Renal cortical epithelial cell (primary cell): ENCODE measurements around the gene DNAJC24. TPM values are rescaled to one million over a fixed set of nuclear protein-coding genes. Genes with fewer than 3 reads are reported as not detected.
A peak's percentile ranks its signal among the peaks of the same experiment; 100 is the strongest.

Experiments used
- DNase-seq: peaks from one replicate; pipeline ENCODE4 v3.0.0-alpha.2; 2011; ENCODE audit warnings: low read depth
- total RNA-seq: library from RNA; depleted of rRNA; stranded (reverse); fragments of >200 nt; gene quantifications from 2 replicates; pipeline ENCODE4 v1.2.3, GENCODE V29; 2014

DNAJC24 gene
- total RNA-seq, 1 donor from 2014 or later = 24.8 TPM

GRCh38 chr11:31414338-31414737 lies 44.7 kb downstream of the DNAJC24 start:
- DNase-seq = no peak

- no peak for DNase-seq
These were observed 45.8 kb downstream of the DNAJC24 start for GRCh38 chr11:31415435-31415834.

- DNase-seq = no peak
These were observed 47.7 kb downstream of the DNAJC24 start for GRCh38 chr11:31417357-31417756.

- no peak for DNase-seq
These were observed 48.2 kb downstream of the DNAJC24 start for GRCh38 chr11:31417816-31418215.

- DNase-seq = no peak
These were observed 49.5 kb downstream of the DNAJC24 start for GRCh38 chr11:31419138-31419537.

DNA sequence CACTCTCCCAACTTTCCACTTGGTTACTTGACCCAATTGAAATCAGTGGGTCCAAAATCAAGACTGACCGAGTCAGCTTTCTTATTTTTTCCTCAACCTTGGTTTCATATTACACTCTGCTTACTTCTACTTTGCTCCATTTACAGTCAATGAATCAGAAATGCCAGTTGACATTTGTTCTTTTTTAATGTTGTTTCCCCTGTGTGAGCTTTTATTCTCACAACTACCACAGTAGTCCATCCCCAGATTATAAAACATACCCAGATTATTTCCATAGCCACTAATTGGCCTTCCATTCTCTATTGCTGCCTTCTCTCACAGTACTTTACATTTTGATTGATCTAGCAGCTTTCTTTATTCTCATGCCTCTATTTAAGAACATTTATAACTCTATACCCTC lies 50.0 kb downstream of the DNAJC24 start:
- DNase-seq = no peak

DNA sequence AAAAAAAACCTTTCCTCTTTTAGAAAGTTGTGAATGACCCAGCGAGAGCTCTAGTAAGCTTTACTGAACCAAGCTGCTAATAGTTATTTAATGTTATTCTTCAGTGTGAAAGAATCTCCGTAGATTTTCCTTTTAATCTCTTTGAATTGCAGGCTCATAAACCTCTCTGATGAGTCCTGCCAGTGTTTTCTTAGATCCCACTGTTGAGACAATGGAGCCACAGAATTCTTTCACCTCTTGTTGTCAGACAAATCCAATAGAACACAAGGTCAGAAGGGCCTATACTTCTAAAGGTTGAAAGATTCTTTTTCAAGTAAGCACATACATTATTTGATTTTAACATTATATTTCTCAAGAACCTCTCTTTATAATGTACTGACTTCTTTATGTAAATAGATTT lies 52.2 kb downstream of the DNAJC24 start:
- no peak for DNase-seq

GRCh38 chr11:31422703-31423102 lies 53.0 kb downstream of the DNAJC24 start:
- no peak for DNase-seq

GRCh38 chr11:31424652-31425051 lies 55.0 kb downstream of the DNAJC24 start:
- no peak for DNase-seq

DNA sequence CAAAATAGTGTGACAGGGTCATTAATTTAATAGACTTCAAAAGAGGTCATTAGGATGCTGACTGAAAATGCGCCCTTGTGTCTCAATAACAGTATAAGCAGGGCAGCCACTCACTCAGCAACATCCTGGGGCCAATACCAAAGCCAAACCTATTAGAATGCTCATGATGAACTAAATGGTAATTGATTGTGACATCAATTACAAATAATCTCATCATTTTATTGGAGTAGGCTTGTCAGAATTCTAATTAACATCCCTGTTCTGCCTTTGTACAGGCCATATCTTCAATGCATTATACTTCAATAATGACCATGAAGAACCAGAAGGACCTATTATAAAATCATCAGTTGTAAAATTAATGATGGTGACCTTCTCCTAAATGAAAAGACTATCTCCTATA lies 64.2 kb downstream of the DNAJC24 start:
- DNase-seq = no peak

DNA sequence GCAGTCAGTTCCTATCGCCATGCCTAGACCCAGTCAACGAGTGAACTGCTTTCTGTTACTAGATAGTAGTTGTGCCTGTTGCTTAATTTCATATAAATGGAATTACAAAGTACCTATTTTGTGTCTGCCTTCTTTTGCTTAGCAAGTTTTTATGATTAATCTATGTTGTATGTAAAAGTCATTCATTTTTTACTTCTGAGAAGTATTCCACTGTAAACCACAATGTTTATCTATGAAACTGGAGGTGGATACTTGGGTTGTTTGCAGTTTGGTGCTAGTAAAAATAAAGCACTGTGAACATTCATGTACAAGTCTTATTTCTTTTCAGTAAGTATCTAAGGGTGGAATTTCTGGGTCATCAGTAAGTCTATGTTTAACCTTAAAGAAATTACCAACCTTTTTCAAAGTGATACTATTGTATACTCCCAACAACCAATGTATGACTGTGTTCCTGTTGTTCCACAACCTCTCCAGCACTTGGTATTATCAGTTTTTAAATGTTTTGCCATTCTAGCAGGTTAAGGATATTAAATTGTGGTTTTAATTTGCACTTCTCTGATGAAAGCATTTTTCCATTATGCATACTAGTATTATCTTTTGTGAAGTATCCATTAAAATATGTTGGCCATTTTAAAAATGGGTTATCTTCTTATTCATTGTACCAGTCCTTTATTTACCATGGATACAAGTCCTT lies 68.2 kb downstream of the DNAJC24 start:
- DNase-seq = no peak

GRCh38 chr11:31441296-31441695 lies 71.6 kb downstream of the DNAJC24 start:
- no peak for DNase-seq

GRCh38 chr11:31442086-31442485 lies 72.4 kb downstream of the DNAJC24 start:
- peak; percentile 29 for DNase-seq

GRCh38 chr11:31443802-31444201 lies 74.1 kb downstream of the DNAJC24 start:
- DNase-seq = no peak

GRCh38 chr11:31445621-31446020 lies 76.0 kb downstream of the DNAJC24 start:
- DNase-seq = peak; percentile 13

DNA sequence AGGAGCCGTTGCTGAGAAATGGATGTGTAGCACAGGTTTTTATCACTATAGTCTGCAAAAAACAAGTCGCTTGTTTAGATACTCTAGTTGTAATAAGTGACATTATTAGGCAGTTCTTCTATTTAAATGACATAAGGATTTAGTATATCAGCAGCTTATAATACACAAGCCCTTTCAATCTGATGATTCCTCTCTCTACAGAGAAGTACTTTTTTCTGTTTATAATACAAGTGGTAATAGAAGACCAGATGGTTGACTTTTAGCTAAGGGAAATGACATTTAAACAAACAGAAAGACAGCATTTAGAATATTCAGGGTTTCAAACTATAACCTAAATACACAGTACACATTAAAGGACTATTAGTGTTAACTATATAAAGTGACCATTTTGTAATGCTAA lies 79.4 kb downstream of the DNAJC24 start:
- DNase-seq = no peak

GRCh38 chr11:31450841-31451240 lies 81.2 kb downstream of the DNAJC24 start:
- DNase-seq = no peak

DNA sequence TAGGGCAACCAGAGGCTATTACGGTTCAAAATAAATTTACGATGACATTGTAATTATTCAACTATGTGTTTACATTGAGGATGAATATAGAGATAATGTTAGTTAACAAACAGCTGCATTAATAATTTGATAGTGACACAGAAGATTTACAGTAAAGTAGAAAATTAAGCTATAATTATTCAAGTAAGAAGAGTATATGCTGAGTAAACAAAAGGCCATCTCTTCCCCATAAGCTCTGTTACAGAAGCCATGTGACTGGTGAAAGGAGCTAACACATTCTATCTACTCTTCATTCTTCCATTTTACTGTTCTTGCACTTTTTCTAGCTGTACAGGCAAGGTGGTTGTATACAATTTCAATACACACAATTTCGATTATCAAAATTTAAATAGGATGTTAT lies 85.5 kb downstream of the DNAJC24 start:
- no peak for DNase-seq

GRCh38 chr11:31464436-31464835 lies 94.8 kb downstream of the DNAJC24 start:
- DNase-seq = no peak

- no peak for DNase-seq
These were observed 104.4 kb downstream of the DNAJC24 start for GRCh38 chr11:31474083-31474482.

DNA sequence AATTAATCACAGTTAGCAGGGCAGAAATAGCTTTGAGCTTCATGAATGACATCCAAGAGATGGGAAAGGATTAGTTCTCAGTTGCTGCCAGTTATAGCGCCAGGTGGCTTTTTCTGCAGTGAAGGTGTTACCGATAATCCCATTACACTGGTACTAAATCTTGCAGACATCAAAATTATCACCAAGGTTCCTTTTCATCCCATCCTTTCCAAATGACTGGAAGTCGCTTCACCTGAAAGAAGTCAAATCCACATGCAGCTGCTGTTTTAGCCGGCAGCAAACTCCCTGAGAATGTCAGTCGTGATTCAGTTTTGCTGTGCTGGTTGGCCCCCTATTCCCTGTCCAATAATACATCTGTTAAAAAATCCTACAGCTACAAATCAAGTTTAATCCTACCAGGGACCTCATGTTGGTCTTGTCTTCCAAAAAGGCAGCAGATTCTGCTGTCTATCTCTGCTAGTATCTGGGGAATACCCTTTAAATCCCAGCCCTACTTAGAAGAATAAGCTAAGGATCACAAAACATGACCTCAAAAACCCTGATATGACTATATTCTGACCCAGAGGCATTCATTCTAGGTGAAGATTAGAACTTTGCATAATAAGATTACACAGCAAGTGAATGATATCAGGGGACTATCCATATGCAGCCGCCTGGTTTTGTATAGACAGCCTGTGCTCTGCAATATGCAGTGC lies 108.0 kb downstream of the DNAJC24 start:
- no peak for DNase-seq

GRCh38 chr11:31478223-31478590 lies 108.5 kb downstream of the DNAJC24 start:
- DNase-seq = no peak

DNA sequence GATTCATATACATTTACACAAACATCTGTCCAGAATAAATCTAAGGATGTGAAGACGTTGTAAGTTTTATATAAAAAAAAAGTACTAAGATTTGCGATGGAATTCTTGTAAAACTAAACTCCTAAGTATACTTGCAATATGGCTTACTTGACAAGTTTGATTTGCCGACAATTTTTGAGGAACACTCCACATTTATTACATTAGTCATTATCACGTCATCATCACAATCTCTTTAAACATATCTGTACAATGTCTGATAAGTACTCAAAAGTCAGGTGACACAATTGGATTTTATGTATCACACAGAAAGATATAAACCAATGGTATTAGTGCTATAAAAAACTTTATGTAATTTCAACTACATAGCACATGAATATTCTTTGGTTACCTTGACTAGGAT lies 109.4 kb downstream of the DNAJC24 start:
- DNase-seq = no peak

GRCh38 chr11:31480930-31481329 lies 111.3 kb downstream of the DNAJC24 start:
- no peak for DNase-seq
